SU-DHL-6 (cell line): ENCODE measurements around the gene RND3.

Experiments
- H2AFZ ChIP-seq: fragments of 200-600 bp; sonication (generic); 2 replicates; pipeline ENCODE4 v1.6.1; 2014; ENCODE audit warnings: low read depth, mild to moderate bottlenecking, moderate library complexity, mixed read lengths, antibody characterized with exemption, low read length; ENCODE audit not compliant: severe bottlenecking
- H3F3A ChIP-seq: fragments of 200-600 bp; shearing (Covaris generic); 2 replicates; pipeline ENCODE4 v1.6.0; 2016; ENCODE audit warnings: antibody characterized with exemption, mild to moderate bottlenecking; ENCODE audit not compliant: insufficient read depth
- H3K27ac ChIP-seq: fragments of 200-600 bp; sonication (generic); 2 replicates; pipeline ENCODE4 v1.5.1; 2016; ENCODE audit warnings: low read depth, mild to moderate bottlenecking, low read length, moderate library complexity, mixed read lengths
- H3K27me3 ChIP-seq: fragments of 200-600 bp; sonication (generic), shearing (Covaris generic); 2 replicates; pipeline ENCODE4 v1.6.0; 2014; ENCODE audit warnings: mild to moderate bottlenecking, low read length
- H3K36me3 ChIP-seq: fragments of 200-600 bp; sonication (generic); 2 replicates; pipeline ENCODE4 v1.6.1; 2014; ENCODE audit warnings: mild to moderate bottlenecking, low read length, mixed read lengths
- H3K4me2 ChIP-seq: fragments of 300-600, 200-600 bp; shearing (Covaris generic), sonication (generic); 2 replicates; pipeline ENCODE4 v1.6.0; 2014; ENCODE audit warnings: low read length, low read depth, mild to moderate bottlenecking; ENCODE audit not compliant: poor library complexity, severe bottlenecking
- H3K4me3 ChIP-seq: fragments of 200-600 bp; sonication (generic); 2 replicates; pipeline ENCODE4 v1.5.1; 2014; ENCODE audit warnings: antibody characterized with exemption, low read length, mild to moderate bottlenecking, mixed read lengths; ENCODE audit not compliant: insufficient read depth, poor library complexity, severe bottlenecking
- H3K79me2 ChIP-seq: fragments of 200-600 bp; sonication (generic); 2 replicates; pipeline ENCODE4 v1.6.1; 2014; ENCODE audit warnings: mild to moderate bottlenecking, low read length, moderate library complexity; ENCODE audit not compliant: insufficient read depth
- H3K9ac ChIP-seq: fragments of 200-600 bp; sonication (generic); 2 replicates; pipeline ENCODE4 v1.7.0; 2014; ENCODE audit warnings: mild to moderate bottlenecking, low read length
- H3K9me2 ChIP-seq: fragments of 200-600 bp; sonication (generic); replicated peaks from 2 replicates; pipeline ENCODE4 v1.6.1; 2014; ENCODE audit warnings: low read length; ENCODE audit not compliant: insufficient read depth
- H3K9me3 ChIP-seq: fragments of 200-600 bp; sonication (generic); 2 replicates; pipeline ENCODE4 v1.6.1; 2014; ENCODE audit warnings: low read length, mixed read lengths; ENCODE audit not compliant: insufficient read depth
- H4K20me1 ChIP-seq: fragments of 200-600 bp; sonication (generic); 2 replicates; pipeline ENCODE4 v1.6.1; 2014; ENCODE audit warnings: low read depth, mild to moderate bottlenecking, antibody characterized with exemption, low read length, moderate library complexity, mixed read lengths
- EZH2phosphoT487 ChIP-seq: fragments of 200-600 bp; sonication (generic), shearing (Covaris generic); conservative IDR thresholded peaks from 2 replicates; pipeline ENCODE4 v1.6.1; 2018; ENCODE audit warnings: mild to moderate bottlenecking, antibody characterized with exemption, low read length, moderate library complexity, mixed read lengths
- TF ChIP-seq, protein P1 (sequence below): fragments of 200-600 bp; sonication (generic); IDR thresholded peaks from one replicate; pipeline ENCODE4 v1.5.1; 2017; ENCODE audit warnings: antibody characterized with exemption, mild to moderate bottlenecking, low read length, moderate library complexity; ENCODE audit not compliant: insufficient read depth, poor library complexity, severe bottlenecking

Gene RND3

DNA sequence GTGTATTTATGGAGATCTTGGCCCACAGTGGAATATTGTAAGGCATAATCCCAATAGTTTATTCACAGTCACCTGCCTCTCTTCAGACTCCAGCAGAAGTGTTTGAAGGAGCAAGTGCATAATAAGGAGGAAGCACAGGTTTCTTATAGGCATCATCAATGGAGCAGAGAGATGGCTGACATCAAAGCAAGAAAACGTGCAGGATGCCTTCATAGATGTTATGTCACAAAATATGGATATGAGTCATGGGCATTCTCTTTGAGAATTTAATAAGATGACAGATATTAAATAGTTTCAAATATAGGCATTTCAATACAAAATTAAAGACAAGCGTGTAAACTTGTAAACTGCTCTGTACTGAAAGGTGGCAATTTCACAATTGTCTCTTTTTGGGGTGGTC is 4.0 kb upstream of the RND3 start:
- Histone ChIP-seq H3K36me3 (no peaks in the 10 kb centered on the region), H3K27me3 (no peaks in the 10 kb centered on the region), H3K9me2 (no peaks in the 10 kb centered on the region), H3K4me2 (no peak overlapping the region), H3K79me2 (no peaks in the 10 kb centered on the region), H2AFZ (no peak overlapping the region), H3K27ac (no peak overlapping the region), H4K20me1 (no peaks in the 10 kb centered on the region), H3K4me3 (no peak overlapping the region), H3K9me3 (no peaks in the 10 kb centered on the region), H3K9ac (no peak overlapping the region), H3F3A (no peaks in the 10 kb centered on the region)
- TF ChIP-seq, protein P1, sequence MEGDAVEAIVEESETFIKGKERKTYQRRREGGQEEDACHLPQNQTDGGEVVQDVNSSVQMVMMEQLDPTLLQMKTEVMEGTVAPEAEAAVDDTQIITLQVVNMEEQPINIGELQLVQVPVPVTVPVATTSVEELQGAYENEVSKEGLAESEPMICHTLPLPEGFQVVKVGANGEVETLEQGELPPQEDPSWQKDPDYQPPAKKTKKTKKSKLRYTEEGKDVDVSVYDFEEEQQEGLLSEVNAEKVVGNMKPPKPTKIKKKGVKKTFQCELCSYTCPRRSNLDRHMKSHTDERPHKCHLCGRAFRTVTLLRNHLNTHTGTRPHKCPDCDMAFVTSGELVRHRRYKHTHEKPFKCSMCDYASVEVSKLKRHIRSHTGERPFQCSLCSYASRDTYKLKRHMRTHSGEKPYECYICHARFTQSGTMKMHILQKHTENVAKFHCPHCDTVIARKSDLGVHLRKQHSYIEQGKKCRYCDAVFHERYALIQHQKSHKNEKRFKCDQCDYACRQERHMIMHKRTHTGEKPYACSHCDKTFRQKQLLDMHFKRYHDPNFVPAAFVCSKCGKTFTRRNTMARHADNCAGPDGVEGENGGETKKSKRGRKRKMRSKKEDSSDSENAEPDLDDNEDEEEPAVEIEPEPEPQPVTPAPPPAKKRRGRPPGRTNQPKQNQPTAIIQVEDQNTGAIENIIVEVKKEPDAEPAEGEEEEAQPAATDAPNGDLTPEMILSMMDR: no peak
- no peak for TF ChIP-seq EZH2phosphoT487

DNA sequence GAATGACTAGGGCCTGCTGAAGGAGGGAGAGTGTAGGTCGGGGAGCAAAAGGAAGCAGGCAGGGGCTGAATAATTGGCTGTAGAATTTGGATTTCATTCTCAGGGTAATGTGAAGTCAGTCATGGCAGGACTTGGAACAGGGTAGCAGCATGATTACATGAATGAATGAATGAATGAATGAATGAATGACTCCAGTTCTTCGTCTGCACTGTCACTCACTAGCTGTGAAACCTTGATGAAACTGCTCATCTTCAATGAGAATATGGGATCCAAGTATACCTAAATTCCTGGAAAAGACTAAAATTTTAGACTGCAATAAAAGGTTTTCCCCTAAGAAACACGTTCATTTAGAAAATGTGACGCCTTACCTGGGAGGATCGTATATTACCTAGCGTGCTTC is 3.0 kb upstream of the RND3 start:
- Histone ChIP-seq H3K9me2 (no peaks in the 10 kb centered on the region), H3K4me3 (no peak overlapping the region), H3K27ac (no peak overlapping the region), H3K9ac (no peak overlapping the region), H3F3A (no peaks in the 10 kb centered on the region), H3K79me2 (no peaks in the 10 kb centered on the region), H3K4me2 (no peak overlapping the region), H2AFZ (no peak overlapping the region), H4K20me1 (no peaks in the 10 kb centered on the region), H3K27me3 (no peaks in the 10 kb centered on the region), H3K9me3 (no peaks in the 10 kb centered on the region), H3K36me3 (no peaks in the 10 kb centered on the region)
- TF ChIP-seq, protein P1: no peak
- TF ChIP-seq EZH2phosphoT487: no peak

DNA sequence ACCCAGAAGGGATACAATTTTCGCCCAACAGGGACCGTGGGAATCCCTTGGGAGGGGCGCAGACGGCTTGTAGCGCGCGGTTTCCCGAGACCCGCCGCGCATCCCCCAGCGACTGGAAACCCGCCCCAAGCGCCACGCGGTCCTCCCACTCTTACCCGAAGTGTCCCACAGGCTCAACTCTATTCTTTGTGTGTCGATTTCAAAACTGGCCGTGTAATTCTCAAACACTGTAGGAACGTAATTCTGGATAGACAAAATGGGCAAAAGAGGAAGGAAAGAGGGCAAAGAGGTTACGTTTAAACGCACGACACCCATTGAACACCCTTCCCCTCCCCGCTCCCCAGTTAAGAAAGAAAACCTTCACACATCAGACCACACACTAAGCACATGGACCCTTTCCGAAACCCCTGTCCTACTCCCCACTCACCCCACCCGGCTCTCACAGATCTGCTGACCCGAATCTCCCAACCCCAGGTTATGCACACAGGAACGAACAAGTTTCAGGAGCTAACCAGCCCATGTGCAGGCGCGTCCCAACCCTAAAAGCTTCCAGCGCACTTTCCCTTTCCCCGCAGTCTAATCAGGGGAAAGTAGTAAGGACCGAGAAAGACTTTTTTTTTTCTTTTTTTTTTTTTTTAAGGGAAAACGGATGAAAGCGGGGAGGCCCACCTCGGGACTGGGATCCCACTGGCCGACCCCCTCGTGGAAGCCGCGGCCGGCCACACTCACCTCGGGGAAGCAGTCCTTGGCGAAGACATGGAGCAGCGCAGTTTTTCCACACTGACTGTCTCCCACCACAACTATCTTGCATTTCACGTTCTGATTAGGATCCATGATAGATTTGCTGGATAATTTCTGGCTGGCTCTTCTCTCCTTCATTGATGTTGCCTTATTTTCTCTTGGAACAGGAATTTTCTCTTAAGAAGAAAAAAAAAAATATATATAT is 655 bp downstream of the RND3 start:
- Histone ChIP-seq H3K4me3 (no peak overlapping the region), H2AFZ (no peak overlapping the region), H3K36me3 (no peaks in the 10 kb centered on the region), H4K20me1 (no peaks in the 10 kb centered on the region), H3K9me3 (no peaks in the 10 kb centered on the region), H3K27ac (no peak overlapping the region), H3K4me2 (no peak overlapping the region), H3K9ac (no peak overlapping the region), H3K79me2 (no peaks in the 10 kb centered on the region), H3K9me2 (no peaks in the 10 kb centered on the region), H3K27me3 (no peaks in the 10 kb centered on the region), H3F3A (no peaks in the 10 kb centered on the region)
- no peak for TF ChIP-seq EZH2phosphoT487
- TF ChIP-seq, protein P1: no peak
